ENCODE measurements around the gene KAZN.
A peak's percentile ranks its signal among the peaks of the same experiment; 100 is the strongest.
"Not testable (repeated sequence)": the region's sequence is repeated elsewhere in the genome, so short reads cannot be mapped to it uniquely, and the experiment has no call there.

The KAZN gene

GRCh38 chr1:14598498-14599182 is at the start of gene KAZN:
Gene KAZN (plus strand): TSS chr1:14598685.
- peak within 1 kb of the TSS; percentile 76 for H3K4me3 ChIP-seq (ENCODE audit: low read depth, low read length)

GRCh38 chr1:14549897-14550620 is 48.4 kb upstream of the KAZN start:
- no peak overlapping the region for H3K4me3 ChIP-seq (ENCODE audit: low read depth, low read length)

GRCh38 chr1:14551386-14551785 is 47.1 kb upstream of the KAZN start:
- no peak overlapping the region for H3K4me3 ChIP-seq (ENCODE audit: low read depth, low read length)

- no peak overlapping the region for H3K4me3 ChIP-seq (ENCODE audit: low read depth, low read length)
Observed at GRCh38 chr1:14552246-14552965, 46.1 kb upstream of the KAZN start.

GRCh38 chr1:14553711-14554110 is 44.8 kb upstream of the KAZN start:
- H3K4me3 ChIP-seq (ENCODE audit: low read depth, low read length), result no peak overlapping the region

- no peak overlapping the region for H3K4me3 ChIP-seq (ENCODE audit: low read depth, low read length)
Observed at GRCh38 chr1:14555091-14555490, 43.4 kb upstream of the KAZN start.

- no peak overlapping the region for H3K4me3 ChIP-seq (ENCODE audit: low read depth, low read length)
Observed at GRCh38 chr1:14561014-14561693, 37.3 kb upstream of the KAZN start.

- no peak overlapping the region for H3K4me3 ChIP-seq (ENCODE audit: low read depth, low read length)
Observed at GRCh38 chr1:14565090-14565489, 33.4 kb upstream of the KAZN start.

- H3K4me3 ChIP-seq (ENCODE audit: low read depth, low read length), result no peak overlapping the region
Observed at GRCh38 chr1:14567056-14567455, 31.4 kb upstream of the KAZN start.

GRCh38 chr1:14567903-14568302 is 30.6 kb upstream of the KAZN start:
- no peak overlapping the region for H3K4me3 ChIP-seq (ENCODE audit: low read depth, low read length)

GRCh38 chr1:14568716-14569355 is 29.6 kb upstream of the KAZN start:
- H3K4me3 ChIP-seq (ENCODE audit: low read depth, low read length), result no peak overlapping the region

- no peak overlapping the region for H3K4me3 ChIP-seq (ENCODE audit: low read depth, low read length)
Observed at GRCh38 chr1:14570514-14570913, 28.0 kb upstream of the KAZN start.

GRCh38 chr1:14571810-14572767 is 26.4 kb upstream of the KAZN start:
- H3K4me3 ChIP-seq (ENCODE audit: low read depth, low read length), result no peak overlapping the region

- no peak overlapping the region for H3K4me3 ChIP-seq (ENCODE audit: low read depth, low read length)
Observed at GRCh38 chr1:14572861-14573260, 25.6 kb upstream of the KAZN start.

GRCh38 chr1:14576155-14576554 is 22.3 kb upstream of the KAZN start:
- no peak overlapping the region for H3K4me3 ChIP-seq (ENCODE audit: low read depth, low read length)

- H3K4me3 ChIP-seq (ENCODE audit: low read depth, low read length), result no peak overlapping the region
Observed at GRCh38 chr1:14577261-14577660, 21.2 kb upstream of the KAZN start.

GRCh38 chr1:14578156-14578555 is 20.3 kb upstream of the KAZN start:
- no peak overlapping the region for H3K4me3 ChIP-seq (ENCODE audit: low read depth, low read length)

- H3K4me3 ChIP-seq (ENCODE audit: low read depth, low read length), result not testable (repeated sequence)
Observed at GRCh38 chr1:14580295-14580694, 18.2 kb upstream of the KAZN start.

GRCh38 chr1:14580986-14581385 is 17.5 kb upstream of the KAZN start:
- no peak overlapping the region for H3K4me3 ChIP-seq (ENCODE audit: low read depth, low read length)

GRCh38 chr1:14583788-14584187 is 14.7 kb upstream of the KAZN start:
- H3K4me3 ChIP-seq (ENCODE audit: low read depth, low read length), result no peak overlapping the region
